HG03575 (cell line): ENCODE data around the gene USP13.
"Not testable (repeated sequence)": the region's sequence is repeated elsewhere in the genome, so short reads cannot be mapped to it uniquely, and the experiment has no call there.

ENCODE experiments used
- ATAC-seq: cut with Tn5 transposase; IDR thresholded peaks from one replicate; pipeline ENCODE4 v1.9.1; 2021; ENCODE audit not compliant: unreplicated experiment, insufficient number of reproducible peaks, low FRiP score; ENCODE audit errors: extremely low read depth

USP13 gene

DNA sequence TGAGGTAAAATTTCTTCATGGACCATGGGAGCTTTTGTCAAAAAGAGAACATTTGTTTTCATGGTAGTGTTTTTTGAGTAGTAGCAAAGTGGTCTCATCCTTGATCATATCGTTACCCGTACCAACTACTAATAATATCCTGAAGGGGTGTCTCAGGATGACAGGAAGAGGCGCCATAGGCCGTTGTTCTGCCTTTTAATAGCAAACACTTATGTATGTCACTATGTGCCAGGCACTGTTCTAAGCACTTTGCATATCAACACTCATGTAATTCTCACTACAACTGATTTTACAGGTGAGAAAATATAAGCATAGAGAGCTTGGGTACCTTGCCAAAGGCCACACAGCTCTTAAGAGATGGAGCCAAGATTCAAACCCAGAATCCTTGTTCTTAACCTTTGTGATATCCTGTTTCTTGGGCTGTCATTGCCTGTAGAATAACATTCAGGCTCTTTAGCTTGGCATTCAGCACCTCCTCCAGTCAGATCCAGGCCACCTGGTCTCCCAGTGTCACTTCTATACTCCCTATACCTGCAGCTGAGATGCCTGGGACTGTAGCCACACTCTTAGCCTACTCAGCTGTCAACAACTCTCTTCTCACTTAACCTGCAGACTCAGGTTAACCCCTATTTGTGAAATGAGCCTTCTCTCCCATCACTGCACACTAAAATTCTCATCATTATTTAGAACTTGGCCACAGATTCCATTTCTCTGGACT, 113.7 kb downstream of the USP13 start:
- no peak for ATAC-seq

DNA sequence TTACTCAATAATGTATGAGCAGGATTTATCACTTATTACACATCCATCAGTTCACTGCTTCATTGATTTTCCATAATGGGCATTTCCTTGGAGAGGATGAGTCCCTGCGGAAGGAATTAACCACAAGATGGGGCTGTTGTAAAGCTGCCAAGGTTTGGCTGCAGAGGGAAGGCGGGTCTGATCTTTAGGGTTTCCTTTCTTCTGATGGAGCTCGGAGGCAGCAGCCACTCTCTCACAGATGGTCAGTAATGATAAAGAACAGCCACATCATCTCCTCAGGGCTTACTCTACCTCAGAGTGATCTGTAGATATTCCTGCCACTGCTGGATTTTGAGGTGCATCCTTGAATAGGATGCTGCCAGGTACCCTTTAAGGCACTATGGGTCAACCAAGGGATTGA, 115.2 kb downstream of the USP13 start:
- ATAC-seq, result no peak

DNA sequence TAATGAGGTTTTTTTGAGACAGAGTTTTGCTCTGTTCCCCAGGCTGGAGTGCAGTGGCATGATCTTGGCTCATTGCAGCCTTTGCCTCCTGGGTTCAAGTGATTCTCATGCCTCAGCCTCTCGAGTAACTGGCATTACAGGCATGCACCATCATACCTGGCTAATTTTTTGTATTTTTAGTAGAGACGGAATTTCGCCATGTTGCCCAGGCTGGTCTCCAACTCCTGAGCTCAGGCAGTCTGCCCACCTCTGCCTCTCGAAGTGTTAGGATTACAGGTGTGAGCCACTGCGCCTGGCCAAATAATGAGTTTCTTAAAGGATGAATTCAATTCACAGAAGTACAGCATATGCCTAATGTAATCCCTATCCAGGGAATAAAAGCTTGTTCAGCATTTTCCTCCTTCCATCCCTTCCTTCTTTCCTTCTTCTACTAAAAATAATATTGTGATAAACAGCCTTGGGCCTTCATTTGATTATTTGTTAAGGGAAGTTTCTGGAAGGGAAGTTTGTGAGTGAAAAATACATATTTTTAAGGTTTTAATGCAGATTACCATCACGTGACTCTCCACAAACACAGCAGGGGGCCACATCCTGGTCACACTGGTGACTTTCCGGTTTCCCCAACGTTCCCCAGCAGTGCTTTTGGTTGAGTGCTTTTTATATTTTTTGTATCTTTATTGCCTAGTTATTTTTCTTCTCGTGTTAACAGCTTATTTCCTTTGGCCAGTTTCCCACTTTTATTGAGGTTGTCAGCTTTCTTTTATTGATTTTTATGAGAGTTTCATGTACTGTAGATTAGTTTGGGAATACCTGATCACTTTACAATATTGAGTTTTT, 116.8 kb downstream of the USP13 start:
- no peak for ATAC-seq

DNA sequence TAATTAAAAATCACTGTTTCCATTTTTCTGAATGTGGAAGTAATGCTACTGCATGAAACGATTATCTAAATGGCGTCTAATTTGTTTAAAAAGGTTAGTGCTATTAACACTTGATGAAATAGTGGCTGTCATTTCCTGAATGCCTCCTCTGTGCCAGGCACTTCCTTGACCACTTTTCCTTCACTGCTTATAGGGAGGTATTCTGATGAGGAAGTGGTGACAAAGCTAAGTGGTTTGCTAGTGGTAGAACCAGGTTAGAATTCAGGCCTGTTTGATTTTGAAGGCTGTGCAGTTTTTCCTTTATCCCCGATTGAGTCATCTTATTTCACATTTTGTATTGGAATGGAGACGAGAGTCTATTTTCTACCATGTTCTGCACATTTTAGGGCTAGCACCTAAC, 119.0 kb downstream of the USP13 start:
- ATAC-seq, result no peak

DNA sequence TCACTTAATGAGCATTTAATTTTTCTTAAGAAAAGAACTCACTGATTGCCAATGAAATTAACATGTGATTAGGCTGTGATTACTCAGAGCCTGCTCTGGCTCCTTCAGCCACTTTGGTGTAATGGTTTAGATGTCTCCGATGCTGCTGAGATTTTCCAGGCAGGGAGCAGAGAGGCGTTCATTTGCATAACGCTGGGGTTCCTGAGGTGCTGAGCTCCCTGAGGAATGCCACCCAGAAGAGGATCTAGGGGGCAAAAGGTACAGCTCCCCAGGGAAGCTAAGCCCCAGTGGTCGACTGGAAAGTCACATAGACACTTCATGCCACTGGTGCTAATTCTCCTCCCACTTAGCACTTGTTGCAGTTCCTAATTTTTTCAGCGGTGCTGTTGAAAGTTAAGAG, 119.5 kb downstream of the USP13 start:
- no peak for ATAC-seq

DNA sequence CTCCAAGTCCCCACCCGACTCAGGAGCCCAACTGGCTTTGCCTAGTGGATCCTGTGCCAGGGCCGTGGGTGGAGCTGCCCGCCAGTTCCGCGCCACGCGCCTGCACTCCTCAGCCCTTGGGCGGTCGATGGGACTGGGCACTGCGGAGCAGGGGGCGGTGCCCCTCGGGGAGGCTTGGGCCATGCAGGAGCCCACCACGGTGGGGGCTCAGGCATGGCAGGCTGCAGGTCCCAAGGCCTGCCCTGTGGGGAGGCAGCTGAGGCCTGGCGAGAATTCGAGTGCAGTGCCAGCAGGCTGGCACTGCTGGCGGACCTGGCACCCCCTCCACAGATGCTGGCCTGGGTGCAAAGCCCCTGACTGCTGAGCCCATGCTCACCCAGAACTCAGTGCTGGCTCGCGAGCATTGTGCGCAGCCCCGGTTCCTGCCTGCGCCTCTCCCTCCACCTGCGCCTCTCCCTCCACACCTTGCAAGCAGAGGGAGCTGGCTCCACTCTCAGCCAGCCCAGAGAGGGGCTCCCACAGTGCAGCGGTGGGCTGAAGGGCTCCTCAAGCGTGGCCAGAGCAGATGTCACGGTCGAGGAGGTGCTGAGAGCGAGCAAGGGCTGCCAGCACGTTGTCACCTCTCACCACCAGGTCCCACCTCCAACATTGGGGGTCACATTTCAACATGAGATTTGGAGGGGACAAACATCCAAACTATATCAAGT, 122.7 kb downstream of the USP13 start:
- no peak for ATAC-seq

DNA sequence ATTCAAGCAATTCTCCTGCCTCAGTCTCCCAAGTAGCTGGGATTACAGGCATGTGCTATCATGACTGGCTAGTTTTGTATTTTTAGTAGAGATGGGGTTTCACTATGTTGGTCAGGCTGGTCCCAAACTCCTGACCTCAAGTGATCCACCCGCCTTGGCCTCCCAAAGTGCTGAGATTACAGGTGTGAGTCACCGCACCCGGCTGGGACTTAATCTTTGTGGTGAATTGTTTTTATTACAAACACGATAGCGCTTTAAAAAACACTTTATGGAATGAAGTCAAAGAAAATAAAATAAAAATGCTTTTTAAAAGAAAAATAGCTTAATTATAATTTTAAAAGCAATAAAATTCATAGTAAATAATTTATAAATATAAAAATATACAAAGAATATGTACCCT, 130.0 kb downstream of the USP13 start:
- not testable (repeated sequence) for ATAC-seq

DNA sequence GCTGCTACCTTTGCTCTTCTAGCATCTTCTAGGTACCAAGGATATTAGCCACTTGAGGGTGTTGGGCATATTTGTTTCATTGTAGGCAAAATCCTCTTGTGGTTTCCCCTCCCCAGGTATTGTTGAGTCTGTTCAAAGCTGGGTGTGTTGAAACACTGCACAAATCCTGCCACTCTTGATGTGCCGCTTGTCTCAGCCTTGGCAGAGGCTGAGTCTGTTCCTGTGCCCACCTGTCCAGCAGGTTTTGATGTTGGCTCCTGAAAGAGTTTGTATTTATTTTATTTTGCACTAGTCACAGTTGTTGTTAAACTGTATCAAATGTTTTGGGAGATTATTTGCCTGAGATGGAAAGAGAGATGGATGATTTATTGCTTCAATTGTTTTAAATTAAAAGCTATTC, 136.2 kb downstream of the USP13 start:
- no peak for ATAC-seq

DNA sequence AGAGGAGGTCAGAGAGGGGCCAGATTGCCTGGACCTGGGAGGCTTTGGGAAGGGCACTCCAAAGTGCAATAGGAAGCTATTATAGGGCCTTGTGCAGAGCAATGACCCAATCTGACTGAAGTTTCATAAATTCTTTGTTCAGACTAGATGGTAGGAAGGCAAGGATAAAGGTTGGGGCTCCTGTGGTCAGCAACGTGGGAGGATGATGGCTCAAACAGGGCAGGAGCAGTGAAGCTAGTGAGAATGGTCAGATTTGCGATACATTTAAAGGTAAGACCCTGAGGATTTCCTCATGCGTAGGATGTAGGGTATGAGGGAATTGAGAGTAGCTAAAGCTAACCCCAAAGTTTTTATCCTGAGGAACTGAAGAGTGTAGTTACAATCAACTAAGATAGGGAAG, 139.0 kb downstream of the USP13 start:
- ATAC-seq, result no peak

DNA sequence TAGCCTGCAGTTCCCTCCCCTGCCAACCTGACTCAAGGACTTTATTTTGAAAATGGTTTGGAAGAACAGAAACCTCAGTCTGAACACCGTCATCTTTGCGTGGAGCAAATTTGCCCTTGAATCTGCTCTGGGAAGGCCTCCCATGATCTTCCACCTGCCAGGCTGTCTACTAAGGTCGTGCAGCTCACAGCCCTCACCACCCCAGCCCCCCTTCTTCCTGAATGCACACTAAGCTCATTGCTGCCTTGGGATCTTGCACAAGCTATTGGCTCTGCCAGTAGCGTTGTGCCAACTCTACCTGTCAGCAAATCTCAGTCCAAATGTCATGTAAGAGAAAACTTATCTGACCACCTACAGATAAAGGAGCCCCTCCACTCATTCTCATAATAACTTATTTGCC, 141.5 kb downstream of the USP13 start:
- no peak for ATAC-seq

DNA sequence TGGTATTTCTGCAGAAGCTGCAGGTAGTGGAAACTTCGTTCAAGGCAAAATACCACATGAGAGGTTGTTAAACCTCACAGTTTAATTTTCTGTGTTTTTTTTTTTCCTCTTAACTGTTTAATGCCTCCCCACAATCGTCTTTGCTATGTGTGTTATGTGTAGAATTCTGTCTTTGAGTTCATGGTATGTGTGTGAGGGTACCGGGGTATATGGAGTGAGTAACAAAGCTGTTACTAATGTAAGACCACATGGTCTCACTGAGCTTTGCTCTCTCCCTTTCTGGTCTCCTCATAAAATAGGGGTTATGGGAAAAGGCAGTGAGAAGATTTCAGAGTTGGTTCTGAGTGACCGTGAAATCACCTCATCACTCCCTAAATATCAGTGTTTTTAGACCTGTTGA, 143.6 kb downstream of the USP13 start:
- ATAC-seq, result no peak

DNA sequence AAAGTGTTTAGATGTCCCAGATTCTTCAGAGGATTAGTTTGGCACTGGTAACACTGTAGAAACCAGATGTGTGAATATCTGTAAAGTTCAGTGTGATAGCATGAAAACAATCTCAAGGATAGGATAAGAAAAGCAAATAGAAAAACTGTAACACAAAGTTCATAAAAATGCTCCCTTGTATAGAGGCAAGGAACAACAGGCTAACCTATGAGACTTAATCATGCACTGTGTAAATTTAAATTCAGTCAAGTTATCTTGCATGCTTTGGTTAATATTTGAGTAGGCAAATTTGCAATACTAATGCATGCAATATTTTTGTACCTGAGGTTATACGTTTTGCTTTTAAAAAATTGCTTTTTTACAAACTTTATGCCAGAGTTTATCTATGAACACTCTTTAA, 144.4 kb downstream of the USP13 start:
- ATAC-seq, result no peak

DNA sequence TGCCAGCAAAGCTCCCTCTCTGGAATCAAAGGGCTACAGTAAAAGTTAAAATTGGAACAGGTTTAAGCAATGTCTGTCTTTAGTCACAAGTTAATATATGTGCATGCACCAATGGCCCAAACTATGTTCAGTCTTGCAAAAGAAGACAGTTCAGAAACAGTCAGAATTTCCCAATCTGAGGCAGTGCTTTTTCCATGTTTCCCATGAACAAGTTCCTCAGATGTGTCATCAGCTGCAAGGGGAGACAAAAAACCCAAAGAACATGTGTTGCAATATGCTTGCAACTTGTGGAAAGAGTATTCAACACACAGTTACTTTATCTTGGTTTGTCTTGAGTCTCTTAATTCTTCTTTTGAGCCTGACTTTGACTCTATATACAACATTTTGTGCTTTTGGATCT, 148.4 kb downstream of the USP13 start:
- ATAC-seq, result no peak

DNA sequence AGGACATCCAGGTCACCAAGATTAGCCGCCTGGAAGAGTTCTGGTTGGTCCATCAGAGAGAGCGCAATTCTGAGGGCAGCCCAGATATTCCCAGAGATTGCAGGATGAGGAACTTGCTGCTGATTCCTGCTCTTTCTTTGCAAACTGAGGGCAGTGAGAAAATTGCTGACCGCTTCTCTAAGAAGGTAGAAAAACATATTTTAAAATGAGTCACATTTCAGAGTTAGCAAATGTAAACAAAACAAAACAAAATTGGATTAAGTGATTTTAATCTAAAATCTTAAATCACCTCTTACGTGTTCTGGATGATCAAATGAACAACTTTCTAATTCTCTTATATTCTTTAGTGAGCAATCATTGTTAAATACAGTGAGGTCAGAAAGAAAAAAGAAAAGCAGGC, 149.0 kb downstream of the USP13 start:
- ATAC-seq, result no peak

DNA sequence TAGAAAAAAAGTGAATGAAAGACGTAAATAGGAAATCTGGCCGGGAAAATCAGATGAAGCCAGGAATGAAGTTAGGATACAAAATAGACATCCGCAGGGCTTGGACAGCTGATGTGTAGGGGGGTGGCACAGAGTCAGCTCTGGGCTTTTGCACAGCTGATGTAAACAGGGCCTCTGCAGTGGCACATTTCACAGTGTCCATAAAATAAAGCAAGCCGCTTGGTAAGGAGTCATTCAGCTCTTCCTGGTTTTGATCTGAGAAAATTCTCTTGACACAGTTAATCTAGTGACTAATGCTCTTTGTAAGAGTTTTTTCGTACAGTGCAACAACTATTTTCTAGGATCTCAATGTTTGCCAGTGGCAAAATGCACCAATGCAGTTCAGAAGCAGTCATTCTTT, 153.3 kb downstream of the USP13 start:
- no peak for ATAC-seq

DNA sequence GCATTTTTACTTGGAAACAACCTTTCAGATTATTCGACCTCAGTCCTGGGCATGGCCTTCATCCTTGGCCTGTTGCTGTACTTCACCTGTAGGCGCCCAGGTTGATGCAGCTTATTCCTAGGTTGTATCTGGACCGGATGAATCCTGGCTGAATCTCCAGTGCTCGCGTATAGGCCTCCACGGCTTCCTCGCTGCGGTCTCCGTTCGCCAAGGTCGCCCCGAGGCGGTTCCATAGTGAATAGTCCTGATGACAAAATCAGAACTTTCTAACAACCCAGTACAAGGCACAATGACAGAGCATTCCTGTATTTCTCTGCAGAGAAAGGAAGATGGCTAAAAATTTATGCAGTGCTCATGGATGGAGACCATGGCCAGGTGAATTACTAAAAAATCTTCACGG, 154.7 kb downstream of the USP13 start:
- no peak for ATAC-seq

DNA sequence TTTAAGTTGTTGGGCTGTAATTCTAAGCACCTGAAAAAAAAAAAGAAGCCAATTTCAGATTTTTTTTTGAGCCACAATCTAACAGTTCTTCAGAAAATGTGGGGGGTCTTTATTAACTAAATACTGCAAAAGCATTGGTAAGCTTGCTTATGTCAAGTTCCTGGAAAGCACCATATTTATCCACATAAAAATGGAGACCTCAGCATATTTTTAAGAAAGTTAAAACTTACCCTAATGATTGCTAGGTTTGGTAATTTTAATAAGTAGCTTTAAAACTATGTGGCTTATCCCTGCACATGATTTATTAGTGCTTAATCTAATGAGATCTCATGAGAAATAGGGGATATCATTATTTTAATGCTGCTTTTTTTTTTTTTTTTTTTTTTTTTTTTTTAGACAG, 156.8 kb downstream of the USP13 start:
- ATAC-seq, result no peak

DNA sequence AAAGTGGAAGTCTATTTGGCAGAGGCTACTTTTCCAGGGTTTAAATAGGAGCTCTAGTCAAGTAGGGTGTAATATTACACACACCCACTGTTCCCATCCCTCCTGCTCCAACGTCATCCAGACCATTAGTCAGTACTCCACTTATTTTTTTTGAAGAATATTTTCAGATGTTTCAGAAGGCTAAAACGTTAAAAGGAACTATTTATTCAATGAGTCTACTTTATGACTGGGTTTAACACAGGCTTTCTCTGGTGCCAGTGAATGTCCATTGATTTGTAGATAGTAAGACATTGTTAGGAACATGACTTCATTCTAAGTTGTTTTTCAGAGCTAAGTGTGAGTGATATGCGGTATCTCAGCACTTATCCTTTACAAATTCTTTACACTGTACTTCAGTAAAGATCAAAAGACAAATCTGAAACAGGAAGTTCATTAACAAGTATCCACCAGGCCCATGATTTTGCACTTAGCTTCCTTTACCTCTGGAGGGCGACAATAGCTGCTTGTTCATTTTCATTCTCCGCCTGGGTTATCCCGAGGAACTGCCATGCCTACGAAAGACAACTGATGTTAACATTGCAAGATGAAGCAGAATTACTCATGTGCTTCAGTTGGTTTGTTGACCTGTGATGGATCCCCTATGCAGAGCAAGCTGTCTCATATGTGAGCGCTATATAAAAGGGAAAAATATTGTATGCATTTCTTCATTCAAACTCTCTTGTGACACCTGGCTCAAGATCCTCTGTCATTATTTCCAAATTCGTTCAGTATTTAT, 158.7 kb downstream of the USP13 start:
- peak; percentile 54 for ATAC-seq

DNA sequence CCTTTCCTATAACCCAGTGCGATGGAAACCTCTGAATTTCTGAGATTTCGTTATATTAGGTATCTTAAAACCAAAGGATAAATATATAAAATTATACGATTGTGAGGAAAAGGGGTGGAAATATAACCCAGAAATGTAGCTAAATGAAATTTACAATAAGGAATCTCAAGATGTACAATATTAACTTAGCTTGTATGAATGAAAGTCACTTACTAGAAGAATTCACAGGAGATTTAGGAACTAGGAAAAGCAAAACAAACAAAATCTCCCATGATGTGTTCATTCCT, 159.2 kb downstream of the USP13 start:
- no peak for ATAC-seq

DNA sequence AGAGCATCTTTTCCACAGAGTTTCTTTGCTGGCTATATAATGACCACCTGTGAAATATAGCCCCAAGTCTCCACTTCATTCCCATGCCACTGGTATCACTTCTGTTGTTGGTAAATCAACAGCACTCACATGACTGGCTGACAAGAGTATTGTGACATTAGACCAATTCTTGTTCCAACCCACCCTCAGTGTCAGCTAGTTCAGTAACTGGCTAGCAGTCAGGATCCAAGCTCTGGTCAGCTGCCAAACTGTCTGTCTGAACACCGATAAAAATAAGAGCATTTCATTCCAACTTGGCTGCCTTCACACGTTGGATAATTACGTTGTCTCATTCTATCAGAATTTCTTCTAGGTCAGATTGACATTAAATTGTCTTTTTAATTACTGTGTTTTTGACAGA, 166.5 kb downstream of the USP13 start:
- no peak for ATAC-seq
